ENCODE data around the gene BLOC1S5.

Gene BLOC1S5

DNA sequence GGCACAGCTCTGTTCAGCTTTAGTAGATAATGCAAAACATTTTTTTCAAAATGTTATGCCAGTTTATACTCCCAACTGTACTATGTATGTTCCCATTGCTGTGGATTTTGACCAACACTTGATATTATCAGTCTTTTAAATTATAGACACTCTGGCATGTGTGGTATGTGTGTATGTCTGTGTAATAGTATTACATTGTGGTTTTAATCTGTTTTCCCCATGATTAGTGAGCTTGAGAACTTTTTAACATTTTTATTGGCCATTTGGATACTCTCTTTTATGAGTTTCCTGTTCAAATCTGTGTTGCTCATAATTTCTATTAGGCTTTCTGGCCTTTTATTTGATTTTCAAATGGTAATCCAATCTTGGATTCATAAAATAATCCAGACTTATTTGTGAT lies 84.4 kb downstream of the BLOC1S5 start:
- no peak for DNase-seq (ENCODE audit: low read depth)
- TF ChIP-seq, protein P1, sequence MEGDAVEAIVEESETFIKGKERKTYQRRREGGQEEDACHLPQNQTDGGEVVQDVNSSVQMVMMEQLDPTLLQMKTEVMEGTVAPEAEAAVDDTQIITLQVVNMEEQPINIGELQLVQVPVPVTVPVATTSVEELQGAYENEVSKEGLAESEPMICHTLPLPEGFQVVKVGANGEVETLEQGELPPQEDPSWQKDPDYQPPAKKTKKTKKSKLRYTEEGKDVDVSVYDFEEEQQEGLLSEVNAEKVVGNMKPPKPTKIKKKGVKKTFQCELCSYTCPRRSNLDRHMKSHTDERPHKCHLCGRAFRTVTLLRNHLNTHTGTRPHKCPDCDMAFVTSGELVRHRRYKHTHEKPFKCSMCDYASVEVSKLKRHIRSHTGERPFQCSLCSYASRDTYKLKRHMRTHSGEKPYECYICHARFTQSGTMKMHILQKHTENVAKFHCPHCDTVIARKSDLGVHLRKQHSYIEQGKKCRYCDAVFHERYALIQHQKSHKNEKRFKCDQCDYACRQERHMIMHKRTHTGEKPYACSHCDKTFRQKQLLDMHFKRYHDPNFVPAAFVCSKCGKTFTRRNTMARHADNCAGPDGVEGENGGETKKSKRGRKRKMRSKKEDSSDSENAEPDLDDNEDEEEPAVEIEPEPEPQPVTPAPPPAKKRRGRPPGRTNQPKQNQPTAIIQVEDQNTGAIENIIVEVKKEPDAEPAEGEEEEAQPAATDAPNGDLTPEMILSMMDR (IDR thresholded peaks at IDR 0.05; ENCODE audit: low read depth, low read length, missing control alignments), result no peak
- in situ Hi-C loops (cut with HindIII; ENCODE audit: low sequenced_read_pairs), result no loop called here
- no peak overlapping the region for H3K4me3 ChIP-seq (ENCODE audit: low read depth, low read length)

DNA sequence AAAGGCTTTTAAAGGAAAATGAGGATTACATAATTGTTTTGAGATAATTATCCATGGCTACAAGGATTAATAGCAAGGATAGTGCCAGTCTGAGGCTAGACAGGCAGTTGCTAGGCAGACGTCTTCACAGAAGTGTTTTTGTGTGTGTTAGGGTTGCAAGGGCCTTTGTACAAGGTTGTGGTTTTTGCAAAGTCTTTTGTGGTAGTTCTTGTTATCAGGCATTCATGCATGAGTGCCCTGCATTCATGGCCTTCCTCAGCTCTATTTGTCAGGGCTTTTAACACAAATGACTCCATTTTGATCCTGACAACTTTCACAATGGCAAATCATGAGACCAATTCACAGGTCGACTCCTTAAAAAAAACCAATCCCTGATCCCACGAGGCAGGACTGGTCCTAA lies 85.5 kb downstream of the BLOC1S5 start:
- in situ Hi-C loops (cut with HindIII; ENCODE audit: low sequenced_read_pairs), result no loop called here
- DNase-seq (ENCODE audit: low read depth), result peak; percentile 64
- no peak overlapping the region for H3K4me3 ChIP-seq (ENCODE audit: low read depth, low read length)
- TF ChIP-seq, protein P1 (IDR thresholded peaks at IDR 0.05; ENCODE audit: low read depth, low read length, missing control alignments), result no peak

DNA sequence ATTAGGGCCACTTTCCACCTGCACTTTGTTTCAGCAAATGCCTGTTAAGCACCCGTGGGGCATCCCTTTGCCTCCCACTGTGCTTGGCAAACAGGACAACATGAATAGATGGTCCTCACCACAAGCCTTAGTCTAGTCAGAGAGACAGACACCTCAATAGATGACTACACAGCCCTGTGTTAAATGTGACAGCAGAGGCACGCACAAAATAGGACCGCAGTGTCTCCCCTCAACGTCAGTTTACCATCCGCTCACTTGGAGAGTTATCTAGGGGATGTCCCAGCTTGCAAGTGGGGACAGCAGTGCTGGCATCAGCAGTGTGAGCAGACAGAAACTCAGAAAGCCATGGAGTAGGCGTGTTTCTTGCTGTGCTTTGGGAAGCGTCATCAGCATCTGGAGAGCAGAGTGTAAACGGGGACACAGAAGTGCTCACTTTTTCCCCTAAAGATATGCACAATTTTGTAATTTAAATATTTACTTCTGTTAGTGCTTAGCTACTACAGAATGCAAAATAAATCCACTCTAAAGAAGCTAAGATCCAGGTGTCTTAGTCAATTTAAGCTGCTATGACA lies 87.6 kb downstream of the BLOC1S5 start:
- in situ Hi-C loops (cut with HindIII; ENCODE audit: low sequenced_read_pairs), result no loop called here
- TF ChIP-seq, protein P1 (IDR thresholded peaks at IDR 0.05; ENCODE audit: low read depth, low read length, missing control alignments), result no peak
- no peak for DNase-seq (ENCODE audit: low read depth)
- no peak overlapping the region for H3K4me3 ChIP-seq (ENCODE audit: low read depth, low read length)

DNA sequence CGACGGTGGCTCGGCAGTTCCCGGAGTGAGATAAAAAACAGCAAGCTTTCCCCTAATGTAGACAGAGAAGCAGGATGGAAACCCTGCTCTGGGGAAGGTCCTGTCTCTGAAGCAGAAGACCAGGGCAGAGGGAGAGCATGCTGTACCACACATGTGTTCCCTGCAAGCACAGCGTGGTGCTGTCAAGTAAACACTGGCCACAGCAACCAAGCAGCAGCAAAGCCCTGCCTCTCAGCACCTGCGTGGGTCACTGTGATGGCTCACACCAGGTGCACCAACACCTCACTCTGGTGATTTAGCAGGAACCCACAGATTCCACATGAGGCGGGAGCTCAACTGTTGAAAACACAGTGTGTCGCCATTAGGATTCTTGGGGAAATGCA lies 88.4 kb downstream of the BLOC1S5 start:
- no peak for DNase-seq (ENCODE audit: low read depth)
- TF ChIP-seq, protein P1 (IDR thresholded peaks at IDR 0.05; ENCODE audit: low read depth, low read length, missing control alignments), result no peak
- in situ Hi-C loops (cut with HindIII; ENCODE audit: low sequenced_read_pairs), result no loop called here
- no peak overlapping the region for H3K4me3 ChIP-seq (ENCODE audit: low read depth, low read length)

DNA sequence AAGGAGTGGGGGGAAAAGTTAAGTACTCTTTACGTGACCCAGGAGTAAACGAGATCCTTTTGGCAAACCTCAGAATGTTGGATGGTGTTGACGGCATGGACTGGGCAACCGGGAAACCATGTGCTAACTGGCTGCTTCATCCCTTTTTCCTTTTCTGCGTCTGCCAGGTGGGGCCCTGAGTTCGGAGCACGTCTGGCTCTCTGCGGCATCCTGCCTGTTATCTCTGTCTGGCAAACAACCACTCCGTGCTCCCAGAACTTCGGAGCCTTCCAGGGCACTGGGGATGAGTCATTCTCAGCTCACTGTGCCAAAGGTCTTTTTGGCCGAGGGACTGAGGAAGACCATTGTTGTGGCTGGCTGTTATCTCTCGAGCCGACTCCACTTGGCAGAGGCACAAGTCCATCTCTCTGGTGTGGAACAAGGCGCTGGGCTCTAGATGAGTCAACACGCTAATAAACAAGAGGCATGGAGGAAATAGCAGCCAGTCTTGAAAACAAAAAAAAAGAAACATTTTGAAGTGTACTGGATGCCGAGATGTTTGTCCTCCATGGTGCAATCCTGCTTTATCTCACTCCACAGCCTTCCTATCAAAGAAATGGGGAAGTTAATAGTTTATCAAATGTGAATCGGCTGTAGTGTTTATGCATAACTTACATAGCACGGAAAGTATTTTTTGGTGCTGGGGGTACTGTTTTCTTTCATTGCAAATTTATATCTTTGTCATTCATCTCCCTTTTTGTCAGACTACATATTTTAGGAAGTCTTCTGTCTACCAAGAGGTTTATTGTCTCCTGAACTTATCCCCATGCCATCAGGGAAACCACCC lies 89.0 kb downstream of the BLOC1S5 start:
- peak overlapping the region; percentile 5 for H3K4me3 ChIP-seq (ENCODE audit: low read depth, low read length)
- TF ChIP-seq, protein P1 (IDR thresholded peaks at IDR 0.05; ENCODE audit: low read depth, low read length, missing control alignments), result no peak
- in situ Hi-C loops (cut with HindIII; ENCODE audit: low sequenced_read_pairs), result no loop called here
- DNase-seq (ENCODE audit: low read depth), result peak; percentile 80

DNA sequence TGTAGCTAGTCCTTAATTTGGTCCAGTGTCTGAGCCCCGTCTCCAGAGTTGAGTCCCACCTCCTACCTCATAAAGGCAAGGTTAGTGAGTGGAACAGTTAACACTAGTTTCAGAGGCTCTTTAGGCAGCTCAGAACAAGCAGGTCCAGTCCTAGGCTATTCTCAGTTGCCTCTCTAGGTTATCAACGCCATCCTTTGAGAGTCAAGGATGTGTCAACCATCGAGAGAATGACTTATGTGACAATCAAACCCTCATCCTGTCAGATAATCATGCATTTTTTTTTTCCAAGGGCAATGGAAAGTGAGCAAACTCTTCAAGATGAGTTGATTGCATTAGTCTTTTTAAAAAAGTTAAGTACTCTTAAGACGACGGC lies 89.6 kb downstream of the BLOC1S5 start:
- TF ChIP-seq, protein P1 (IDR thresholded peaks at IDR 0.05; ENCODE audit: low read depth, low read length, missing control alignments), result no peak
- H3K4me3 ChIP-seq (ENCODE audit: low read depth, low read length), result no peak overlapping the region
- no peak for DNase-seq (ENCODE audit: low read depth)
- in situ Hi-C loops (cut with HindIII; ENCODE audit: low sequenced_read_pairs), result no loop called here

Data from astrocyte of the cerebellum (primary cell).